Measurements from ENCODE around the gene JPH4.
"Not testable (repeated sequence)": the region's sequence is repeated elsewhere in the genome, so short reads cannot be mapped to it uniquely, and the experiment has no call there.

The JPH4 gene

DNA sequence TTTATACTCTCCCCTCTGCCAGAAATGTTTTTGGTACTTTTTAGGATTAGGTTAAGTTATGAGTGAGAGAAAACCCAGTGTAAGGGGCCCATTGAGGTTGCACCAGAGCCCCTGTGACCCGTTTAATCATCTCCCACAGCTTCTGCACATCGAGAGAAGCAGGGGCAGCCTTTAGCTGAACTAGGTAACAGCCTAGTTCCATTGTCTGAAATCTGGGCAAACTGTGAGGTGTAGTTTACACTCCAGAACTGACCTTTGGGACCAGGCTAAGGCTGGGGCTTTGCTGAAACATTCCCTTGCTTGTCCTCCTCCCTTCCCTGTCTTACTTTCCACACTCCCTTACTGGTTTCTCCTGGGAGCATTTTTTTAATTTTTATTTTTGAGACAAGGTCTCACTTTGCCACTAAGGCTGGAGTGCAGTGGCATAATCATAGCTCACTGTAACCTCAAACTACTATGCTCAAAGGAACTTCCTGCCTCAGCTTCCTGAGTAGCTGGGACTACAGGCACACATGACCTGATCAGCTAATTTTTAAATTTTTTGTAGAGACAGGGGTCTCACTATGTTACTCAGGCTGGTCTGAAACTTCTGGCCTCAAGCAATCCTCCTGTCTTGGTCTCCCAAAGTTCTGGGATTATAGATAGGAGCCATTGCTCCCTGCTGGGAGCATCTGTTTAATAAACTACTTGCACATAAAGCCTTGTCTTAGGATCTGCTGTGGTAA, 31.7 kb upstream of the JPH4 start:
- Histone ChIP-seq H2BK15ac (replicated peaks; ENCODE audit: low read depth) (no peak overlapping the region), H3K36me3 (ENCODE audit: control insufficient read depth, insufficient read depth, low read length) (no peaks in the 10 kb centered on the region), H2AK5ac (ENCODE audit: low read length) (no peak overlapping the region), H3K27ac (ENCODE audit: low read depth, low read length) (no peak overlapping the region), H3K4me1 (ENCODE audit: control insufficient read depth, low read depth, low read length) (no peaks in the 10 kb centered on the region), H4K5ac (ENCODE audit: low read length) (no peak overlapping the region), H3K79me2 (ENCODE audit: control insufficient read depth, insufficient read depth, low read length) (no peaks in the 10 kb centered on the region), H3K23ac (ENCODE audit: low read length) (no peak overlapping the region), H2BK5ac (ENCODE audit: low read length) (no peak overlapping the region), H3K4me3 (ENCODE audit: low read length) (no peak overlapping the region), H2BK120ac (ENCODE audit: low read depth, low read length) (no peak overlapping the region), H4K8ac (ENCODE audit: low read depth, low read length) (no peak overlapping the region), H3K4ac (ENCODE audit: low read depth, low read length) (no peak overlapping the region), H3K79me1 (ENCODE audit: low read length) (no peaks in the 10 kb centered on the region), H3K4me2 (ENCODE audit: low read length) (no peak overlapping the region), H3K56ac (ENCODE audit: low read length) (no peak overlapping the region), H3K9ac (ENCODE audit: low read length) (no peak overlapping the region), H3K18ac (ENCODE audit: low read length) (no peak overlapping the region), H3K27me3 (ENCODE audit: insufficient read depth, low read length, poor library complexity) (no peaks in the 10 kb centered on the region)
- no CpG with 5 or more reads among the region's 2 CpGs for WGBS (ENCODE audit: extremely low coverage, insufficient coverage, low lambda C conversion rate)
- DNase-seq: no peak

DNA sequence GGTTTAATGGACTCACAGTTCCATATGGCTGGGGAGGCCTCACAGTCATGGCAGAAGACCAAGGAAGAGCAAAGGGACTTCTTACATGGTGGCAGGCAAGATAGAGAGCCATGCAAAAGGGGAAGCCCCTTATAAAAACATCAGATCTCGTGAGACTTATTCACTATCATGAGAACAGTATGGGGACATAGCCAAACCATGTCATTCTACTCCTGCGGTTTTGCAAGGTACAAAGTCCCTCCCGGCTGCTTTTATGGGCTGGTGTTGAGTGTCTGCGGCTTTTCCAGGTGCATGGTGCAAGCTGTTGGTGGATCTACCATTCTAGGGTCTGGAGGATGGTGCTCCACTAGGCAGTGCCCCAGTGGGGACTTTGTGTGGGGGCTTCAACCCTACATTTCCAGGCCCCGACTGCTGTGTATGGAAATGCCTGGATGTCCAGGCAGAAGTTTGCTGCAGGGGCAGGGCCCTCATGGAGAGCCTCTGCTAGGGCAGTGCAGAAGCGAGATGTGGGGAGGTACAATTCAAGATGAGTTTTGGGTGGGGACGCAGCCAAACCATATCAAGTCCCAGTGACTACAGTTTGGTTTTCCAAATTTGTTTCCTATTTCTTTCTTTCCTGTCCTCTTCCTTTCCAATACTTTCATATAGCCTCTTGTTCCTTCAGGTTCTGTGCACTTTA, 31.0 kb upstream of the JPH4 start:
- not testable (repeated sequence) for H2AK5ac ChIP-seq (ENCODE audit: low read length); H3K4me3 ChIP-seq (ENCODE audit: low read length); H3K4me1 ChIP-seq (ENCODE audit: control insufficient read depth, low read depth, low read length); H3K27ac ChIP-seq (ENCODE audit: low read depth, low read length); H4K8ac ChIP-seq (ENCODE audit: low read depth, low read length); H3K36me3 ChIP-seq (ENCODE audit: control insufficient read depth, insufficient read depth, low read length); H3K79me2 ChIP-seq (ENCODE audit: control insufficient read depth, insufficient read depth, low read length); H2BK120ac ChIP-seq (ENCODE audit: low read depth, low read length); H3K4me2 ChIP-seq (ENCODE audit: low read length); H2BK15ac ChIP-seq (replicated peaks; ENCODE audit: low read depth); H3K56ac ChIP-seq (ENCODE audit: low read length); H3K79me1 ChIP-seq (ENCODE audit: low read length); H3K4ac ChIP-seq (ENCODE audit: low read depth, low read length); H4K5ac ChIP-seq (ENCODE audit: low read length); H3K23ac ChIP-seq (ENCODE audit: low read length); H2BK5ac ChIP-seq (ENCODE audit: low read length); DNase-seq; H3K18ac ChIP-seq (ENCODE audit: low read length); H3K9ac ChIP-seq (ENCODE audit: low read length); H3K27me3 ChIP-seq (ENCODE audit: insufficient read depth, low read length, poor library complexity)
- WGBS (ENCODE audit: extremely low coverage, insufficient coverage, low lambda C conversion rate): no CpG with 5 or more reads among the region's 7 CpGs

- Histone ChIP-seq H3K4me3 (ENCODE audit: low read length) (no peak overlapping the region), H2AK5ac (ENCODE audit: low read length) (no peak overlapping the region), H2BK5ac (ENCODE audit: low read length) (no peak overlapping the region), H3K79me1 (ENCODE audit: low read length) (no peaks in the 10 kb centered on the region), H4K5ac (ENCODE audit: low read length) (no peak overlapping the region), H2BK120ac (ENCODE audit: low read depth, low read length) (no peak overlapping the region), H3K4ac (ENCODE audit: low read depth, low read length) (no peak overlapping the region), H3K79me2 (ENCODE audit: control insufficient read depth, insufficient read depth, low read length) (no peaks in the 10 kb centered on the region), H3K9ac (ENCODE audit: low read length) (no peak overlapping the region), H3K4me2 (ENCODE audit: low read length) (no peak overlapping the region), H2BK15ac (replicated peaks; ENCODE audit: low read depth) (no peak overlapping the region), H3K36me3 (ENCODE audit: control insufficient read depth, insufficient read depth, low read length) (no peaks in the 10 kb centered on the region), H3K27ac (ENCODE audit: low read depth, low read length) (no peak overlapping the region), H3K4me1 (ENCODE audit: control insufficient read depth, low read depth, low read length) (no peaks in the 10 kb centered on the region), H3K18ac (ENCODE audit: low read length) (no peak overlapping the region), H3K56ac (ENCODE audit: low read length) (no peak overlapping the region), H3K27me3 (ENCODE audit: insufficient read depth, low read length, poor library complexity) (no peaks in the 10 kb centered on the region), H3K23ac (ENCODE audit: low read length) (no peak overlapping the region), H4K8ac (ENCODE audit: low read depth, low read length) (no peak overlapping the region)
- WGBS (ENCODE audit: extremely low coverage, insufficient coverage, low lambda C conversion rate): no CpG with 5 or more reads among the region's 3 CpGs
- no peak for DNase-seq
Observed at GRCh38 chr14:23609001-23609400, 30.4 kb upstream of the JPH4 start.

- no peak overlapping the region for H3K4me2 ChIP-seq (ENCODE audit: low read length)
- no peak overlapping the region for H3K23ac ChIP-seq (ENCODE audit: low read length)
- no peak overlapping the region for H4K5ac ChIP-seq (ENCODE audit: low read length)
- no peak for DNase-seq
- WGBS (ENCODE audit: extremely low coverage, insufficient coverage, low lambda C conversion rate): no CpG with 5 or more reads among the region's 1 CpG
- H3K4ac ChIP-seq (ENCODE audit: low read depth, low read length): no peak overlapping the region
- no peak overlapping the region for H3K4me3 ChIP-seq (ENCODE audit: low read length)
- H3K18ac ChIP-seq (ENCODE audit: low read length): no peak overlapping the region
- no peak overlapping the region for H3K9ac ChIP-seq (ENCODE audit: low read length)
- H2AK5ac ChIP-seq (ENCODE audit: low read length): no peak overlapping the region
- no peak overlapping the region for H4K8ac ChIP-seq (ENCODE audit: low read depth, low read length)
- H2BK5ac ChIP-seq (ENCODE audit: low read length): no peak overlapping the region
- no peaks in the 10 kb centered on the region for H3K79me1 ChIP-seq (ENCODE audit: low read length)
- no peak overlapping the region for H2BK15ac ChIP-seq (replicated peaks; ENCODE audit: low read depth)
- no peak overlapping the region for H2BK120ac ChIP-seq (ENCODE audit: low read depth, low read length)
- no peak overlapping the region for H3K27ac ChIP-seq (ENCODE audit: low read depth, low read length)
- H3K56ac ChIP-seq (ENCODE audit: low read length): no peak overlapping the region
- H3K36me3 ChIP-seq (ENCODE audit: control insufficient read depth, insufficient read depth, low read length): no peaks in the 10 kb centered on the region
- H3K27me3 ChIP-seq (ENCODE audit: insufficient read depth, low read length, poor library complexity): no peaks in the 10 kb centered on the region
- no peaks in the 10 kb centered on the region for H3K4me1 ChIP-seq (ENCODE audit: control insufficient read depth, low read depth, low read length)
- H3K79me2 ChIP-seq (ENCODE audit: control insufficient read depth, insufficient read depth, low read length): no peaks in the 10 kb centered on the region
Observed at GRCh38 chr14:23608454-23608853, 29.9 kb upstream of the JPH4 start.

GRCh38 chr14:23605931-23606585, 27.5 kb upstream of the JPH4 start:
- H3K23ac ChIP-seq (ENCODE audit: low read length): no peak overlapping the region
- H2AK5ac ChIP-seq (ENCODE audit: low read length): no peak overlapping the region
- H2BK15ac ChIP-seq (replicated peaks; ENCODE audit: low read depth): no peak overlapping the region
- H4K5ac ChIP-seq (ENCODE audit: low read length): no peak overlapping the region
- H3K4me2 ChIP-seq (ENCODE audit: low read length): no peak overlapping the region
- no peak overlapping the region for H3K4ac ChIP-seq (ENCODE audit: low read depth, low read length)
- H3K56ac ChIP-seq (ENCODE audit: low read length): no peak overlapping the region
- no peaks in the 10 kb centered on the region for H3K27me3 ChIP-seq (ENCODE audit: insufficient read depth, low read length, poor library complexity)
- no peaks in the 10 kb centered on the region for H3K79me1 ChIP-seq (ENCODE audit: low read length)
- H3K18ac ChIP-seq (ENCODE audit: low read length): no peak overlapping the region
- no peak overlapping the region for H3K4me3 ChIP-seq (ENCODE audit: low read length)
- H3K79me2 ChIP-seq (ENCODE audit: control insufficient read depth, insufficient read depth, low read length): no peaks in the 10 kb centered on the region
- H4K8ac ChIP-seq (ENCODE audit: low read depth, low read length): no peak overlapping the region
- H3K36me3 ChIP-seq (ENCODE audit: control insufficient read depth, insufficient read depth, low read length): no peaks in the 10 kb centered on the region
- H3K9ac ChIP-seq (ENCODE audit: low read length): no peak overlapping the region
- no peaks in the 10 kb centered on the region for H3K4me1 ChIP-seq (ENCODE audit: control insufficient read depth, low read depth, low read length)
- DNase-seq: no peak
- H2BK5ac ChIP-seq (ENCODE audit: low read length): no peak overlapping the region
- no peak overlapping the region for H2BK120ac ChIP-seq (ENCODE audit: low read depth, low read length)
- H3K27ac ChIP-seq (ENCODE audit: low read depth, low read length): no peak overlapping the region
- no CpG with 5 or more reads among the region's 6 CpGs for WGBS (ENCODE audit: extremely low coverage, insufficient coverage, low lambda C conversion rate)

Measured in mesendoderm (in vitro differentiated cells).